DND-41 (cell line): ENCODE results near the gene OR8G5.

ENCODE experiments used
- ATAC-seq: fragments of 200-7000 bp; cut with Tn5 transposase; 3 replicates; pipeline ENCODE4 v1.9.1; 2021; ENCODE audit warnings: low read depth; ENCODE audit not compliant: insufficient read depth
- DNase-seq: peaks from one replicate; pipeline ENCODE4 v3.0.0-alpha.2; 2020
- H2AFZ ChIP-seq: 2 replicates; pipeline ENCODE4 v1.6.0; 2012; ENCODE audit warnings: low read depth, low read length
- H3K27ac ChIP-seq: 2 replicates; pipeline ENCODE4 v1.5.1; 2012; ENCODE audit warnings: low read length, inconsistent platforms
- H3K27me3 ChIP-seq: fragments of 200-600 bp; sonication (generic); 2 replicates; pipeline ENCODE4 v1.6.0; 2012; ENCODE audit warnings: low read length, mild to moderate bottlenecking, inconsistent platforms; ENCODE audit not compliant: insufficient read depth, poor library complexity
- H3K36me3 ChIP-seq: 2 replicates; pipeline ENCODE4 v1.5.1; 2012; ENCODE audit warnings: low read length, inconsistent platforms; ENCODE audit not compliant: insufficient read depth
- H3K4me1 ChIP-seq: 2 replicates; pipeline ENCODE4 v1.5.1; 2012; ENCODE audit warnings: mild to moderate bottlenecking, low read length; ENCODE audit not compliant: insufficient read depth
- H3K4me2 ChIP-seq: 2 replicates; pipeline ENCODE4 v1.6.0; 2012; ENCODE audit warnings: mild to moderate bottlenecking, moderate library complexity, low read length, inconsistent platforms; ENCODE audit not compliant: insufficient read depth
- H3K4me3 ChIP-seq, 2 experiments: fragments of 200-600 bp in 1 of 2; shearing (Covaris generic) in 1 of 2; 2 replicates each; pipeline ENCODE4 v1.5.1; 2012 to 2016; ENCODE audit warnings: inconsistent platforms in 2 of 2, low read length in 2 of 2, mild to moderate bottlenecking in 2 of 2, low read depth in 1 of 2, moderate library complexity in 1 of 2
- H3K79me2 ChIP-seq: 2 replicates; pipeline ENCODE4 v1.6.0; 2012; ENCODE audit warnings: low read length, inconsistent platforms; ENCODE audit not compliant: insufficient read depth
- H3K9ac ChIP-seq: 2 replicates; pipeline ENCODE4 v1.6.0; 2012; ENCODE audit warnings: low read depth, mild to moderate bottlenecking, inconsistent platforms, low read length, moderate library complexity
- H3K9me3 ChIP-seq: 2 replicates; pipeline ENCODE4 v1.5.1; 2012; ENCODE audit warnings: low read length, moderate library complexity, mild to moderate bottlenecking, inconsistent platforms; ENCODE audit not compliant: insufficient read depth, severe bottlenecking
- H4K20me1 ChIP-seq: 2 replicates; pipeline ENCODE4 v1.6.0; 2012; ENCODE audit warnings: low read length; ENCODE audit not compliant: insufficient read depth
- CTCF ChIP-seq: IDR thresholded peaks from 2 replicates; pipeline ENCODE4 v1.5.1; 2012; ENCODE audit warnings: borderline replicate concordance, low read length, moderate library complexity, mild to moderate bottlenecking; ENCODE audit not compliant: poor library complexity, severe bottlenecking; ENCODE audit errors: extremely low read depth
- EZH2 ChIP-seq: IDR thresholded peaks from 3 replicates; pipeline ENCODE4 v1.6.1; 2012; ENCODE audit warnings: borderline replicate concordance, low read depth, mild to moderate bottlenecking, moderate library complexity, low read length, inconsistent platforms; ENCODE audit not compliant: severe bottlenecking

The OR8G5 gene, protein sequence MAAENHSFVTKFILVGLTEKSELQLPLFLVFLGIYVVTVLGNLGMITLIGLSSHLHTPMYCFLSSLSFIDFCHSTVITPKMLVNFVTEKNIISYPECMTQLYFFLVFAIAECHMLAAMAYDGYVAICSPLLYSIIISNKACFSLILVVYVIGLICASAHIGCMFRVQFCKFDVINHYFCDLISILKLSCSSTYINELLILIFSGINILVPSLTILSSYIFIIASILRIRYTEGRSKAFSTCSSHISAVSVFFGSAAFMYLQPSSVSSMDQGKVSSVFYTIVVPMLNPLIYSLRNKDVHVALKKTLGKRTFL

GRCh38 chr11:124256076-124256475 is at the start of gene OR8G5:
TSS of gene OR8G5 (plus strand) at chr11:124256376. CDS start at chr11:124264932, 8,556 bp downstream.
- no peak within 1 kb of the TSS for H2AFZ ChIP-seq
- TF ChIP-seq EZH2: no peak
- TF ChIP-seq CTCF: no peak
- no peaks in the 10 kb centered on the region for H3K79me2 ChIP-seq
- no peak within 1 kb of the TSS for H3K9ac ChIP-seq
- ATAC-seq (no peak), DNase-seq (no peak)
- no peak within 1 kb of the TSS for H3K4me3 ChIP-seq
- no peaks in the 10 kb centered on the region for H3K36me3 ChIP-seq
- no peak within 1 kb of the TSS for H3K27ac ChIP-seq
- no peaks in the 10 kb centered on the region for H4K20me1 ChIP-seq
- no peaks in the 10 kb centered on the region for H3K4me1 ChIP-seq
- no peak within 1 kb of the TSS for H3K4me2 ChIP-seq
- H3K27me3 ChIP-seq: peaks cover 11% of the 10 kb centered on the region
- H3K9me3 ChIP-seq: no peaks in the 10 kb centered on the region

GRCh38 chr11:124207102-124207792 is 48.9 kb upstream of the OR8G5 start:
- no peaks in the 10 kb centered on the region for H3K79me2 ChIP-seq
- DNase-seq: no peak
- H3K27me3 ChIP-seq: peaks cover 2% of the 10 kb centered on the region
- H3K36me3 ChIP-seq: no peaks in the 10 kb centered on the region
- no peak for ATAC-seq
- no peaks in the 10 kb centered on the region for H3K4me1 ChIP-seq
- no peak overlapping the region for H3K27ac ChIP-seq
- no peak overlapping the region for H3K4me3 ChIP-seq
- no peak overlapping the region for H3K4me2 ChIP-seq
- no peak overlapping the region for H3K9ac ChIP-seq
- TF ChIP-seq EZH2: no peak
- no peak for TF ChIP-seq CTCF
- no peak overlapping the region for H2AFZ ChIP-seq
- H4K20me1 ChIP-seq: no peaks in the 10 kb centered on the region
- H3K9me3 ChIP-seq: no peaks in the 10 kb centered on the region

DNA sequence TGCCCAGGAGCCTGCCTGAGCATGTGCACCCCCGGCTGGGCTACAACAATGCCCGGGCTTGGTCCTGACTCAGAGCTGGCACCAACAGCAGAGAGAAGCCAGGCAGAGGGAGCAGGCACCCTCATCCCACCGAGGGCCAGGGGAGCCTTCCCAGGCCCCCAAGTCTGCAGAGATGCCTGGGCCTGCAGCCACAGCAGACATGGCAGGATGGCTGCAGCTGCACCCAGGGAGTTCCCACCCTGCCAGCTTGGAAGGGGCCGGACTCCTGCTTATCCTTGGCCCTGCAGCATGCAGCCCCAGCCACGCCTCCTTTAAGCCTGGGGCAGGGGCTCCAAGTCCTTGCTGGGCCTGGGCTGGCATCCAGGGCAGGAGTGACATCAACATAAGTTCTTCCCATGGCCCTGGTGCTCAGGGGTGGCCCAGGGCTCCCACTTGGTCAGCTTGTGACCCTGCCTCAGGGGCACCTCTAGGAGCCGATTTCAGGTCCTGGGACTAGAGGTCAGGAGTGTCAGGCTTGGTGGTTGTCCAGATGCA is 46.3 kb upstream of the OR8G5 start:
- H4K20me1 ChIP-seq: no peaks in the 10 kb centered on the region
- H3K4me3 ChIP-seq: no peak overlapping the region
- no peaks in the 10 kb centered on the region for H3K9me3 ChIP-seq
- no peaks in the 10 kb centered on the region for H3K36me3 ChIP-seq
- H3K79me2 ChIP-seq: no peaks in the 10 kb centered on the region
- H3K4me2 ChIP-seq: no peak overlapping the region
- H3K4me1 ChIP-seq: no peaks in the 10 kb centered on the region
- no peak overlapping the region for H3K27ac ChIP-seq
- no peak overlapping the region for H2AFZ ChIP-seq
- peaks cover 2% of the 10 kb centered on the region for H3K27me3 ChIP-seq
- DNase-seq: no peak
- ATAC-seq: no peak
- TF ChIP-seq EZH2 (no peak), CTCF (no peak)
- H3K9ac ChIP-seq: no peak overlapping the region
